H1 (cell line): Measurements from ENCODE around the gene TRAPPC2. TPM values are rescaled to one million over a fixed set of nuclear protein-coding genes. Genes with fewer than 3 reads are reported as not detected.

Experiments
- CTCF ChIA-PET: fragments of 300-600 bp; sonication (Branson Sonifier 250); formaldehyde crosslinking; loops from one replicate; lab custom pipeline; 2021; ENCODE audit not compliant: partially characterized antibody; lab: Charles Lee
- POLR2A ChIA-PET: fragments of 300-600 bp; sonication (Branson Sonifier 250); formaldehyde crosslinking; loops from one replicate; lab custom pipeline; 2021; ENCODE audit warnings: inconsistent platforms; ENCODE audit not compliant: partially characterized antibody; lab: Charles Lee
- DNase-seq, 2 experiments: peaks; one replicate each; pipeline versions ENCODE4 v3.0.0 to v3.0.0-alpha.2; 2010 to 2022; ENCODE audit warnings: low spot score in 2 of 2, low read depth in 1 of 2, mixed read lengths in 1 of 2
- FAIRE-seq: peaks from 2 replicates; lab custom pipeline; 2011; peaks lifted over from hg19 to GRCh38; lab: Jason Lieb, UNC
- H2AFZ ChIP-seq: 2 replicates; pipeline ENCODE4 v1.8.1; 2012; ENCODE audit warnings: low read length, inconsistent platforms
- H2AK5ac ChIP-seq: 2 replicates; pipeline ENCODE4 v1.6.1; 2013; ENCODE audit warnings: low read depth, low read length
- H2BK120ac ChIP-seq: replicated peaks from 2 replicates; pipeline ENCODE3; 2013; ENCODE audit warnings: low read depth, low read length, inconsistent platforms
- H2BK12ac ChIP-seq: 2 replicates; pipeline ENCODE4 v1.6.1; 2013; ENCODE audit warnings: low read depth, low read length
- H2BK15ac ChIP-seq: 2 replicates; pipeline ENCODE4 v1.6.1; 2013; ENCODE audit warnings: low read length
- H2BK20ac ChIP-seq: 2 replicates; pipeline ENCODE4 v1.6.1; 2013; ENCODE audit warnings: low read length
- H2BK5ac ChIP-seq: 2 replicates; pipeline ENCODE4 v1.6.1; 2013; ENCODE audit warnings: low read depth, low read length
- H3K14ac ChIP-seq: 2 replicates; pipeline ENCODE4 v1.6.1; 2013; ENCODE audit warnings: inconsistent platforms; ENCODE audit not compliant: insufficient read length
- H3K18ac ChIP-seq: 2 replicates; pipeline ENCODE4 v1.6.1; 2013; ENCODE audit warnings: low read length; ENCODE audit errors: extremely low read depth
- H3K23ac ChIP-seq: 2 replicates; pipeline ENCODE4 v1.6.1; 2013; ENCODE audit warnings: inconsistent platforms; ENCODE audit not compliant: insufficient read length
- H3K23me2 ChIP-seq: 2 replicates; pipeline ENCODE4 v1.6.1; 2013; ENCODE audit warnings: low read depth, low read length
- H3K27ac ChIP-seq: 2 replicates; pipeline ENCODE4 v1.6.1; 2011; ENCODE audit warnings: low read depth, low read length, inconsistent platforms
- H3K27me3 ChIP-seq, 4 experiments: replicated peaks in 1 of 4; 1 replicate in 1 of 4; 2 replicates in 3 of 4; pipeline versions ENCODE4 v1.6.1 to v1.8.1; 2011 to 2013; ENCODE audit warnings: low read length in 3 of 4, mild to moderate bottlenecking in 3 of 4, inconsistent platforms in 2 of 4, mixed read lengths in 2 of 4, moderate library complexity in 1 of 4; ENCODE audit not compliant: control insufficient read depth in 3 of 4, insufficient read depth in 3 of 4; ENCODE audit errors: extremely low read depth in 1 of 4
- H3K36me3 ChIP-seq, 4 experiments: 2 replicates each; pipeline versions ENCODE4 v1.6.1 to v1.8.1; 2011 to 2013; ENCODE audit warnings: mild to moderate bottlenecking in 4 of 4, low read length in 3 of 4, moderate library complexity in 2 of 4, control low read depth in 1 of 4, inconsistent platforms in 1 of 4; ENCODE audit not compliant: insufficient read depth in 4 of 4, control insufficient read depth in 2 of 4
- H3K4ac ChIP-seq: replicated peaks from 2 replicates; pipeline ENCODE3; 2013; ENCODE audit warnings: low read length, low read depth, mixed read lengths, inconsistent platforms; ENCODE audit not compliant: insufficient read length
- H3K4me1 ChIP-seq, 4 experiments: replicated peaks in 1 of 4; 1 replicate in 1 of 4; 2 replicates in 3 of 4; pipeline versions ENCODE4 v1.6.1 to v1.8.1; 2011 to 2013; ENCODE audit warnings: low read length in 3 of 4, inconsistent platforms in 2 of 4, mixed read lengths in 1 of 4; ENCODE audit not compliant: insufficient read depth in 4 of 4, control insufficient read depth in 3 of 4
- H3K4me2 ChIP-seq, 2 experiments: 2 replicates each; pipeline versions ENCODE4 v1.6.1 to v1.8.1; 2011 to 2013; ENCODE audit warnings: low read depth in 2 of 2, low read length in 2 of 2, control low read depth in 1 of 2, inconsistent platforms in 1 of 2, mild to moderate bottlenecking in 1 of 2; ENCODE audit not compliant: insufficient read depth in 1 of 2
- H3K4me3 ChIP-seq, 4 experiments: fragments of 200-600, 300-600 bp in 1 of 4; sonication (generic), shearing (Covaris generic), sonication (Bioruptor Twin) in 1 of 4; 2 replicates each; pipeline versions ENCODE4 v1.5.1 to v1.8.1; 2011 to 2016; ENCODE audit warnings: low read length in 4 of 4, low read depth in 3 of 4, control low read depth in 2 of 4, inconsistent platforms in 2 of 4, mild to moderate bottlenecking in 2 of 4, mixed read lengths in 1 of 4, moderate library complexity in 1 of 4; ENCODE audit not compliant: insufficient read depth in 2 of 4; ENCODE audit errors: extremely low read depth in 1 of 4
- H3K56ac ChIP-seq: replicated peaks from 2 replicates; pipeline ENCODE3; 2013; ENCODE audit warnings: low read depth, mild to moderate bottlenecking, mixed read lengths, low read length, inconsistent platforms; ENCODE audit not compliant: insufficient read length
- H3K79me1 ChIP-seq: 2 replicates; pipeline ENCODE4 v1.6.1; 2013; ENCODE audit warnings: low read depth, low read length, control low read depth
- H3K79me2 ChIP-seq, 2 experiments: 2 replicates each; pipeline versions ENCODE4 v1.6.1 to v1.8.1; 2012 to 2013; ENCODE audit warnings: low read length in 2 of 2, mild to moderate bottlenecking in 2 of 2, inconsistent platforms in 1 of 2; ENCODE audit not compliant: insufficient read depth in 2 of 2, control insufficient read depth in 1 of 2
- H3K9ac ChIP-seq, 4 experiments: replicated peaks in 1 of 4; 1 replicate in 1 of 4; 2 replicates in 3 of 4; pipeline versions ENCODE4 v1.6.1 to v1.8.1; 2011 to 2013; ENCODE audit warnings: low read depth in 3 of 4, low read length in 3 of 4, control low read depth in 2 of 4, mild to moderate bottlenecking in 2 of 4, moderate library complexity in 2 of 4, inconsistent platforms in 1 of 4; ENCODE audit errors: extremely low read depth in 1 of 4
- H3K9me3 ChIP-seq, 2 experiments: 2 replicates each; pipeline versions ENCODE4 v1.6.1 to v1.8.1; 2012 to 2013; ENCODE audit warnings: mild to moderate bottlenecking in 2 of 2, moderate library complexity in 2 of 2, control low read depth in 1 of 2, inconsistent platforms in 1 of 2, low read depth in 1 of 2, low read length in 1 of 2, mixed read lengths in 1 of 2; ENCODE audit not compliant: insufficient read depth in 2 of 2
- H4K20me1 ChIP-seq, 2 experiments: replicated peaks in 1 of 2; 2 replicates each; pipeline versions ENCODE3 to v1.8.1; 2011 to 2013; ENCODE audit warnings: inconsistent platforms in 2 of 2, low read length in 2 of 2, mild to moderate bottlenecking in 1 of 2; ENCODE audit not compliant: insufficient read depth in 2 of 2, control insufficient read depth in 1 of 2
- H4K5ac ChIP-seq: 2 replicates; pipeline ENCODE4 v1.6.1; 2013; ENCODE audit warnings: low read length, low read depth, mixed read lengths, inconsistent platforms; ENCODE audit not compliant: insufficient read length
- H4K8ac ChIP-seq: 2 replicates; pipeline ENCODE4 v1.8.0; 2013; ENCODE audit warnings: mild to moderate bottlenecking, moderate library complexity, low read length, inconsistent platforms; ENCODE audit not compliant: insufficient read depth; ENCODE audit errors: extremely low read depth
- H4K91ac ChIP-seq: replicated peaks from 2 replicates; pipeline ENCODE3; 2013; ENCODE audit warnings: low read length, mixed read lengths, inconsistent platforms; ENCODE audit not compliant: insufficient read length
- ASH2L ChIP-seq: fragments of 200-600, 300-600 bp; sonication (generic); IDR thresholded peaks from one replicate; pipeline ENCODE4 v1.7.1; 2017; ENCODE audit warnings: low read length
- CTBP2 ChIP-seq: IDR thresholded peaks from 2 replicates; pipeline ENCODE4 v1.7.0; 2011; ENCODE audit warnings: borderline replicate concordance, mild to moderate bottlenecking, moderate library complexity, mixed read lengths, low read length; ENCODE audit not compliant: insufficient read depth, insufficient read length
- EP300 ChIP-seq, 2 experiments: IDR thresholded peaks; 1 replicate in 1 of 2; 2 replicates in 1 of 2; pipeline ENCODE4 v1.6.1; 2011 to 2012; ENCODE audit warnings: low read depth in 2 of 2, low read length in 2 of 2, mild to moderate bottlenecking in 2 of 2, borderline replicate concordance in 1 of 2, inconsistent platforms in 1 of 2, moderate library complexity in 1 of 2
- JUN ChIP-seq: IDR thresholded peaks from 2 replicates; pipeline ENCODE4 v1.6.1; 2011; ENCODE audit warnings: low read depth, mild to moderate bottlenecking, improper control_type of control experiment, low read length
- JUND ChIP-seq: IDR thresholded peaks from 2 replicates; pipeline ENCODE4 v1.6.1; 2011; ENCODE audit warnings: mild to moderate bottlenecking, improper control_type of control experiment, low read length
- NRF1 ChIP-seq: IDR thresholded peaks from 2 replicates; pipeline ENCODE4 v1.6.1; 2011; ENCODE audit warnings: mild to moderate bottlenecking, low read depth, low read length, improper control_type of control experiment
- RAD21 ChIP-seq, 2 experiments: IDR thresholded peaks in 1 of 2; conservative IDR thresholded peaks in 1 of 2; 2 replicates each; pipeline ENCODE4 v1.6.1; 2011; ENCODE audit warnings: low read depth in 2 of 2, low read length in 2 of 2, improper control_type of control experiment in 1 of 2, inconsistent platforms in 1 of 2, mild to moderate bottlenecking in 1 of 2, moderate library complexity in 1 of 2
- RBBP5 ChIP-seq: IDR thresholded peaks from 2 replicates; pipeline ENCODE4 v1.7.1; 2012; ENCODE audit warnings: low read depth, mild to moderate bottlenecking, inconsistent platforms, low read length, moderate library complexity, borderline replicate concordance
- TEAD4 ChIP-seq: IDR thresholded peaks from 2 replicates; pipeline ENCODE4 v1.6.1; 2012; ENCODE audit warnings: low read depth, low read length, inconsistent platforms, mixed read lengths
- WGBS, 2 experiments: shearing (Covaris generic) in 1 of 2; methylation state at CpG; one replicate each; pipeline versions ENCODE4 v1.1.6 to v1.1.7; 2013 to 2015; ENCODE audit warnings: low lambda C conversion rate in 2 of 2, mixed read lengths in 2 of 2, inconsistent platforms in 1 of 2, low coverage in 1 of 2, missing lambda C conversion rate in 1 of 2; ENCODE audit not compliant: insufficient replicate concordance in 2 of 2, insufficient coverage in 1 of 2, insufficient read length in 1 of 2; ENCODE audit errors: extremely low coverage in 1 of 2, missing lambda C conversion rate in 1 of 2; 5-methylcytosine and 5-hydroxymethylcytosine counted together
- polyA plus RNA-seq, 7 experiments: library from polyadenylated mRNA; depleted of rRNA in 3 of 7; stranded (reverse) in 5 of 7; unstranded in 2 of 7; fragments of >200 nt in 5 of 7; fragments of 200-250 nt in 2 of 7; gene quantifications; 1 replicate in 5 of 7; 2 replicates in 1 of 7; 4 replicates in 1 of 7; pipeline versions ENCODE4 v1.2.1 to v1.2.3, GENCODE V29; 2011 to 2013; ENCODE audit warnings: missing spikeins in 2 of 7, mixed read lengths in 2 of 7
- total RNA-seq: library from RNA; stranded (reverse); fragmentation: NEBNext Ultra II Directional; extraction: Animal tissue kit (Norgen Biotek cat#: 25700); gene quantifications from 2 replicates; pipeline ENCODE4 v1.2.1, GENCODE V29; 2021
- TF ChIP-seq, protein P1 (sequence below): IDR thresholded peaks from 2 replicates; pipeline ENCODE4 v1.6.1; 2011; ENCODE audit warnings: low read depth, mild to moderate bottlenecking, low read length; ENCODE audit not compliant: insufficient read depth
- TF ChIP-seq, protein P2 (sequence below): IDR thresholded peaks from 2 replicates; pipeline ENCODE4 v1.6.1; 2012; ENCODE audit warnings: low read length, inconsistent platforms

The TRAPPC2 gene
- total and polyA plus RNA-seq, 2 of the 8 experiments (the other 6 are each of a cell fraction or from before 2014, with no cell fraction given), result 6.7 to 10.8 TPM

DNA sequence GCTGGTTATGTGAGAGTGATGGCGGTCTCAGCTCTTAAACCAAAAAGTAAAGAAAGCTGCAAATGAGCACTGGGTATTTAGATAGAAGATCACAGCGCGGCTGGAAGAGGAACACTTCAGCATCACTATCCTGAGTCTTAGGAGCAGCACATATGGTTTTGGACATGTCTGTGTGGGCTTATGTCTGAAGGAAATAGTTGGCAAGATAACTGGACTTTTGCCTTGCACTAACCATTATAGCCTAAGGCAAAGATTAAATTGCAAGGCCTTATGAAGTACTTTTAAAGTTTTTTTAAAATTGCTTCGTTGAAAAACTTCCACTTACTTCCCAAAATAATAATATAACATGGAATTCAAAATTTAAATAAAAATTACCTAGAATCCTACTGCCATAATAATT is 50.1 kb downstream of the TRAPPC2 start:
- H3K4me3 ChIP-seq, result no peak overlapping the region
- no peak overlapping the region for H4K8ac ChIP-seq
- H3K9ac ChIP-seq, result no peak overlapping the region
- ChIA-PET POLR2A (no interaction called here), CTCF (no interaction called here)
- no peak for FAIRE-seq
- TF ChIP-seq JUND, result no peak
- no peak for TF ChIP-seq NRF1
- no peak for TF ChIP-seq CTBP2
- no peak for TF ChIP-seq EP300 (IDR thresholded peaks at IDR 0.05; ENCODE audit: borderline replicate concordance in 1 of 2, low read depth in 2 of 2, low read length in 2 of 2)
- TF ChIP-seq TEAD4, result no peak
- no peak for TF ChIP-seq RAD21 (IDR thresholded peaks at IDR 0.05 in 1 of 2, conservative IDR thresholded peaks at IDR 0.05 in 1 of 2; ENCODE audit: low read depth in 2 of 2, low read length in 2 of 2)
- TF ChIP-seq RBBP5, result no peak
- no peak for TF ChIP-seq JUN
- TF ChIP-seq, protein P1, sequence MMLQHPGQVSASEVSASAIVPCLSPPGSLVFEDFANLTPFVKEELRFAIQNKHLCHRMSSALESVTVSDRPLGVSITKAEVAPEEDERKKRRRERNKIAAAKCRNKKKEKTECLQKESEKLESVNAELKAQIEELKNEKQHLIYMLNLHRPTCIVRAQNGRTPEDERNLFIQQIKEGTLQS, result no peak
- TF ChIP-seq, protein P2, sequence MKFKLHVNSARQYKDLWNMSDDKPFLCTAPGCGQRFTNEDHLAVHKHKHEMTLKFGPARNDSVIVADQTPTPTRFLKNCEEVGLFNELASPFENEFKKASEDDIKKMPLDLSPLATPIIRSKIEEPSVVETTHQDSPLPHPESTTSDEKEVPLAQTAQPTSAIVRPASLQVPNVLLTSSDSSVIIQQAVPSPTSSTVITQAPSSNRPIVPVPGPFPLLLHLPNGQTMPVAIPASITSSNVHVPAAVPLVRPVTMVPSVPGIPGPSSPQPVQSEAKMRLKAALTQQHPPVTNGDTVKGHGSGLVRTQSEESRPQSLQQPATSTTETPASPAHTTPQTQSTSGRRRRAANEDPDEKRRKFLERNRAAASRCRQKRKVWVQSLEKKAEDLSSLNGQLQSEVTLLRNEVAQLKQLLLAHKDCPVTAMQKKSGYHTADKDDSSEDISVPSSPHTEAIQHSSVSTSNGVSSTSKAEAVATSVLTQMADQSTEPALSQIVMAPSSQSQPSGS, result no peak
- no peak for TF ChIP-seq ASH2L
- no peak overlapping the region for H3K23ac ChIP-seq
- H3K56ac ChIP-seq, result no peak overlapping the region
- no peak overlapping the region for H3K18ac ChIP-seq
- peaks cover 0 to 2% (median 0%) of the 10 kb centered on the region in 4 experiments; a peak in 2 of 7 replicates for H3K27me3 ChIP-seq
- 0 out of 2 replicates have a peak, but pooled peaks cover 1% of the 10 kb centered on the region for H3K23me2 ChIP-seq
- no peaks in the 10 kb centered on the region for H3K79me1 ChIP-seq
- peaks cover 0 to under 1% of the 10 kb centered on the region in 2 experiments; a peak in 1 of 4 replicates for H3K79me2 ChIP-seq
- no peaks in the 10 kb centered on the region for H3K4me1 ChIP-seq
- H3K4me2 ChIP-seq, result no peak overlapping the region
- H3K4ac ChIP-seq, result no peak overlapping the region
- no peaks in the 10 kb centered on the region for H3K9me3 ChIP-seq
- no peak overlapping the region for H4K91ac ChIP-seq
- no peak overlapping the region for H2BK5ac ChIP-seq
- WGBS, 2 experiments, result 96% methylated on average over 4 of the region's 4 CpGs; no CpG with 5 or more reads in 1 of the 2 experiments
- no peak overlapping the region for H3K27ac ChIP-seq
- H3K36me3 ChIP-seq, result no peaks in the 10 kb centered on the region
- no peak overlapping the region for H2BK15ac ChIP-seq
- DNase-seq, result no peak
- H2BK120ac ChIP-seq, result no peak overlapping the region
- H2BK20ac ChIP-seq, result no peak overlapping the region
- no peak overlapping the region for H2BK12ac ChIP-seq
- no peak overlapping the region for H3K14ac ChIP-seq
- H2AFZ ChIP-seq, result no peak overlapping the region
- H2AK5ac ChIP-seq, result no peak overlapping the region
- no peaks in the 10 kb centered on the region for H4K20me1 ChIP-seq
- H4K5ac ChIP-seq, result no peak overlapping the region
